SK-N-MC (cell line): ENCODE data around the gene INPP5E.

Experiments
- DNase-seq: peaks from one replicate; pipeline ENCODE4 v3.0.0-alpha.2; 2011; ENCODE audit warnings: low read depth, low spot score
- H3K27ac ChIP-seq: fragments of 200-600 bp; sonication (generic); 2 replicates; pipeline ENCODE4 v1.5.1; 2016; ENCODE audit warnings: mixed run types
- H3K36me3 ChIP-seq: fragments of 200-600 bp; sonication (generic); 2 replicates; pipeline ENCODE4 v1.6.1; 2017; ENCODE audit warnings: antibody characterized with exemption, low read length, mixed read lengths; ENCODE audit not compliant: insufficient read depth
- H3K4me3 ChIP-seq: fragments of 200-600 bp; sonication (generic); 2 replicates; pipeline ENCODE4 v1.5.1; 2016
- H3K9ac ChIP-seq: fragments of 200-600 bp; sonication (generic); 2 replicates; pipeline ENCODE4 v1.8.0; 2017; ENCODE audit warnings: mixed run types, mixed read lengths; ENCODE audit not compliant: insufficient read length
- H3K9me3 ChIP-seq: fragments of 200-600 bp; sonication (generic); 2 replicates; pipeline ENCODE4 v1.6.1; 2017; ENCODE audit warnings: low read depth, mild to moderate bottlenecking, antibody characterized with exemption, low read length, moderate library complexity, mixed read lengths
- EZH2 ChIP-seq: fragments of 200-600 bp; sonication (generic); IDR thresholded peaks from one replicate; pipeline ENCODE4 v1.6.1; 2017; ENCODE audit warnings: antibody characterized with exemption
- FOXP2 ChIP-seq: optimal IDR thresholded peaks from 2 replicates; pipeline ENCODE3; 2011; ENCODE audit warnings: mild to moderate bottlenecking, moderate library complexity; ENCODE audit not compliant: insufficient read depth; ENCODE audit errors: extremely low read length, control extremely low read depth
- POLR2AphosphoS5 ChIP-seq: IDR thresholded peaks from 2 replicates; pipeline ENCODE4 v1.6.1; 2012; ENCODE audit warnings: mild to moderate bottlenecking, low read depth, low read length, borderline replicate concordance

The INPP5E gene

DNA sequence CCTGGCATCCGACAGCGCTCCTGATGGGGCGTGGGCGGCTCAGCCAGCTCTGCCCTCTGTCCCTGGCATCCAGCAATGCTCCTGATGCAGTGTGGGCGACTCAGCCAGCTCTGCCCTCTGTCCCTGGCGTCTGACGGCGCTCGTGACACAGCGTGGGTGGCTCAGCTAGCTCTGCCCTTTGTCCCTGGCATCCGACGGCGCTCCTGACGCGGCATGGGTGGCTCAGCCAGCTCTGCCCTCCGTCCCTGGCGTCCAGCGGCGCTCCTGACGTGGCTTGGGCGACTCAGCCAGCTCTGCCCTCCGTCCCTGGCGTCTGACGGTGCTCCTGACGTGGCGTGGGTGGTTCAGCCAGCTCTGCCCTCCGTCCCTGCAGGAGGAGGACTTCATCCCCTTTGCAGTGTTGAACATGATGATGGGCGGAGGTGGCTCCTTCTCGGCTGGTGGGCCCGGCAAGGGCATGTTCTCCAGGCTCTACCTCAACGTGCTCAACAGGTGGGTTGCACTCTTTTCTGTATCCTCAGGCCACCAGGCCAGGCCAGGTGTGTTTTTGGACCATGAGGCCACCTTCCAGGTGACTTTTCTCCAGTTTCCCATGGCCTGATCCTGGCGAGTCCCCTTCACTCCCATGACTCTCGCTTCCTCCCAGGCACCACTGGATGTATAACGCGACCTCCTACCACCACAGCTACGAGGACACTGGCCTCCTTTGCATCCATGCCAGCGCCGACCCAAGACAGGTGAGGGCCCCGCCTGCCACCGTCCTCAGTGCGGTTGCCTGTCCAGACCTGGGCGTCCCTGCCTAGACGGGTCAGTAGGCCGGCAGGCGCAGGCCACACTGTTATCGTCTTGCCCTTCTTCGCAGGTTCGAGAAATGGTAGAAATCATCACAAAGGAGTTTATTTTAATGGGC lies 21.2 kb downstream of the INPP5E start:
- H3K9me3 ChIP-seq: no peaks in the 10 kb centered on the region
- H3K27ac ChIP-seq: no peak overlapping the region
- TF ChIP-seq FOXP2 (no peak), EZH2 (no peak), POLR2AphosphoS5 (no peak)

DNA sequence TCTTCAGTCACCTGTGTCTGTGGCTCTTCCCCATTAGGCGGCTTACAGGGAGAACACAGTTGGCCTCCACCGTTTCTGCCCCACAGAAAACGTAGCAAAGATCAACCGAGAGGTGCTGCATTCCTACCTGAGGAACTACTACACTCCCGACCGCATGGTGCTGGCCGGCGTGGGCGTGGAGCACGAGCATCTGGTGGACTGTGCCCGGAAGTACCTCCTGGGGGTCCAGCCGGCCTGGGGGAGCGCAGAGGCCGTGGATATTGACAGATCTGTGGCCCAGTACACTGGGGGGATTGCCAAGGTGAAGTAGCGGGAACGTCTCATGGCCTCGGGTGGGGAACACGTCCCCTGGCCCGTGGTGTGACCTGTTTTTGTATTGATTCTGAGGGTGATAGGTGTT lies 22.7 kb downstream of the INPP5E start:
- Histone ChIP-seq H3K27ac (no peak overlapping the region), H3K9ac (no peak overlapping the region), H3K36me3 (peaks cover 85% of the 10 kb centered on the region), H3K9me3 (no peaks in the 10 kb centered on the region), H3K4me3 (no peak overlapping the region)
- TF ChIP-seq EZH2: no peak
- TF ChIP-seq POLR2AphosphoS5: no peak
- no peak for TF ChIP-seq FOXP2
- DNase-seq: no peak

More for the DNA sequence above, 21.2 kb downstream of the INPP5E start:
- Histone ChIP-seq H3K36me3 (peaks cover 84% of the 10 kb centered on the region), H3K4me3 (no peak overlapping the region), H3K9ac (no peak overlapping the region)
- DNase-seq: no peak

DNA sequence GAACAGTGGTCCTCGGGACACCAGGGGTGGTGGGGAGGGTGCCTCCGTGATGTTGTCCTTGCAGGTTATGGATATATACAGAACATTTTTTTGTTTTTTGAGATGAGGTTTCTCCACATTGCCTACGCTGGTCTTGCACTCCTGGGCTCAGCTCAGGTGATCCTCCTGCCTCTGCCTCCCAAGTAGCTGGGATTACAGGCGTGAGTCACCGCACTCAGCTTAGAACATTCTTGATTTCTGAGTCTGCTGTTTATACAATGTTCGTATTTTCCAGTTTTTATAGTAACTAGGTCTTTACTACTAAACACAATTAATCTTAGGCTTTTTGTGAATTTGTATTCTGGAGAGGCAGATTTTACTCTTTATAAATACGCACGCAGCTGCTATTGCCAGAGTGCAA lies 23.2 kb downstream of the INPP5E start:
- Histone ChIP-seq H3K27ac (no peak overlapping the region), H3K4me3 (no peak overlapping the region), H3K36me3 (peaks cover 85% of the 10 kb centered on the region), H3K9me3 (no peaks in the 10 kb centered on the region), H3K9ac (no peak overlapping the region)
- no peak for DNase-seq
- TF ChIP-seq POLR2AphosphoS5 (no peak), EZH2 (no peak), FOXP2 (no peak)

DNA sequence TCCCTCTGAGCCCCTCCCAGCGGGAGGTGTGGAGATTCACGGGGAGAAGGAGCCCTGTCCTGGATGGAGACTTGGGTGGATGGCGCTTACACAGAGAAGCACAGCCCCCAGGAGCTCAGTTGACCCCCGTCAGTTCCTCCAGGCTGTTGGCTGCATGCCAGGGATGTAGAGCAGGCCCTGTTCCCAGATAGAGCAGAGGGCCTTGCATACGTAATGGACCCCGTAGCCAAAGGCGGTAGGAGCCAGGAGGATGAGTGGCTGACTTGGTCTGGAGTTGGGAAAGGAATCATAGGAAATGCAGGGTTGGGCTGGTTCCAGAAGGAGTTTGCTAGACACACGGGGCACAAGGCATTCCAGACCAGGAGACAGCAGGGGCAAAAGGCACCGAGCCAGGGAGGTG lies 26.7 kb downstream of the INPP5E start:
- DNase-seq: no peak
- Histone ChIP-seq H3K27ac (no peak overlapping the region), H3K9ac (no peak overlapping the region), H3K4me3 (no peak overlapping the region), H3K36me3 (peaks cover 59% of the 10 kb centered on the region), H3K9me3 (no peaks in the 10 kb centered on the region)
- TF ChIP-seq FOXP2 (no peak), EZH2 (no peak), POLR2AphosphoS5 (no peak)

DNA sequence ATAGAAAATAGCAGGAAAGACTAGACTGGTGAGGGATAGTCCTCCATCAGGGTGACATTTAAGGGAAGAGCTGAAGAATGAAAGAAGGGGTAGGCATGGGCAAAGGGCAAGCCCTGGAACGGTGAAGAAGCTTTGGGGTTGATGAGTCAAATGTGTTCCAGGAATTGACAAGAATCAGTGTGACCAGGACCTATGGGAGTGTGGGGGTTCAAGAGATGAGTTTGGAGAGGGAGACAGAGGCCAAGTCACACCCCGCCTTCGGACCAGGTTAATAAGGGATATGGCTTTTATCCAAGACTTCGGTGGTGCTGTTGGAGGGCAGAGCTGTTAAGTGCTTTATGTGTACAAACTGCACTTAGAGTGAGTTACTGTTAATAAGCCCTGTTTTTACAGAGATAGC lies 28.3 kb downstream of the INPP5E start:
- no peaks in the 10 kb centered on the region for H3K9me3 ChIP-seq
- H3K27ac ChIP-seq: no peak overlapping the region
- peak overlapping the region; percentile 96 for H3K9ac ChIP-seq
- peak overlapping the region; percentile 96 for H3K4me3 ChIP-seq
- TF ChIP-seq EZH2 (no peak), FOXP2 (no peak)
- DNase-seq: no peak
- peaks cover 60% of the 10 kb centered on the region for H3K36me3 ChIP-seq

DNA sequence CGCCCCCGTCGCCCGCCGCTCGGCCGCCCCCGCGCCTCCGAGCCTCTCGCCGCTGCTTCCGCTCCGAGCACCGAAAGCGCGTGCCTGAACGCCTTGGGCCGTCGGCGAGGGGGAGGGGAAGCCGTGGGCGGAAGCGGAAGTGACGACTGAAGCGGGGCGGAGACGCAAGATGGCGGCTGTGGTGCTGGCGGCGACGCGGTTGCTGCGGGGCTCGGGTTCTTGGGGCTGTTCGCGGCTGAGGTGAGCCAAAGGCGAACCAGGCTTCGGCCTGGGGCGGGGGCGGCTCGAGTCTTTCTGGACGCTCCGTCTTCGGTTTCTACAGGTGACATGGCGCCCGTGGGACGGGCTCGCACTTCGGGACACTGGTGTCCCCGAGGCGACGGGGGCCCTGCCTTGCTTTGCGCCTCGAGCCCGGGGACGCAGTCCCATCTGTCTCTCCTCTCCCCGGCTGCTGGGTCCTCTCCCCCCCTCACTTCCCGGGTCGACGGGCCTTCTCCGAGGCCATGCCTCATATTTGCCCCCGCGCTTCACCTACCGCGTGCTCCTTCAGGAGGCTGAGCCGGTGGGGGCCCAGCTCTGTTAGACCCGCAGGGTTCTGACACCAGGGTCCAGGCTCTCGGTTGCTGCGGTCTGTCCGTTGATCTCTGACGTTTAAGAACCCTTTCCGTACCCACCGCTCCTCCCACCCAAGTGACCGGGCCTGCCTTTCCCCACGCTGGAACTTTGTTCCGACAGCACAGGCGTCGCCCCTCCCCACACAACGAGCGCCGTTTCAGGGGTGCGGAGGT lies 29.0 kb downstream of the INPP5E start, which contains the start of the genes ENTR1 and PMPCA:
Gene ENTR1, minus strand, starts transcription at position 115 of the 788 bp plus-strand sequence. CDS start 217 bp downstream, outside the sequence.
Gene PMPCA, plus strand, starts transcription at position 159 of the 788 bp plus-strand sequence. Its CDS starts 11 bp downstream, at position 170.
- Histone ChIP-seq H3K27ac (peak within 1 kb of the TSS; percentile 77), H3K9ac (peak within 1 kb of the TSS; percentile 96), H3K4me3 (peak within 1 kb of the TSS; percentile 98), H3K36me3 (peaks cover 57% of the 10 kb centered on the region), H3K9me3 (no peaks in the 10 kb centered on the region)
- peak; percentile 6 for DNase-seq
- no peak for TF ChIP-seq EZH2
- TF ChIP-seq FOXP2: no peak
- TF ChIP-seq POLR2AphosphoS5: peak; percentile 96

DNA sequence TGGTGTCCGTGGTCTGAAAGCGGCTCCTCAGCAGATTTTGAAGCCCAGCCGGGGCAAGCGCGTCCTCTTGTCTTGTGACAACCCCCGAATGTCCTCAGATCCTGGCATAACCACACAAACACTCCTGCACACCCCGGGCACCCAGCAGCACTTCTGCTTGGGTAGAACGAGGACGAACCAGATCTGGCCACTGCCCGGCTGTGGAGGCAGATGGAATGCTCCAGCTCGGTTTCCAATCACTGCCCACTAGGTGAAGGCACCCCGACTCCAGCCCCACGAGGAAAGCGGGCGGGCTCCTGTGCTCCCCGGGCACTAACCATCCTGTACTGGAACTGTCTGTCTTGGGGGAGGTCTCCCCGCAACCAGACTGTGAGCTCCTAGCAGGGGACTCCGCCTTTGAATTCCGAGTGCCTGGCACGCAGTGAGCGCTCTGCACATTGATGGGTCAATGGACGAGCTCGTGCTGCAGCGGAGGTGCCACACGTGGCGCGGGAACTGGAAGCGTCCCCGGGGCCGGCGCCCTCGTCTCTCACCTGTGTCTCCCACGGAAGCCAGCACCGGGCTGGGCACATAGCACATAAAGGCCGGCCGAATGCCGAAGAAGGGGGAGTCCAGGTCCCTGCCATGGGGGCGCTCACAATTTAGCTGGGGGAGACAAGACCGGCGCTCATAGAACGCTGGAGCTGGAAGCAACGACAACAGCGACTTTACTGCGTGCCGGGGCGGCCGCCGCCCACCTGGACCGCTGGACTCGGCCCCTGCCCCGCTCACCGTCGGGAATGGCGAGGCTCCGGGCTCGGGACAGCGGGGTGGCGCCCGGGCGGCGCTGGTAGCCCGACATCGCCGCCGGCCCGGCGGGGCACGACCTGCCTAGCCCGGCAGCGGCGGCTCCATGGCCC lies 29.8 kb downstream of the INPP5E start:
- DNase-seq: no peak
- Histone ChIP-seq H3K27ac (peak overlapping the region; percentile 42; the same call in 1 of the 2 replicates), H3K36me3 (peaks cover 61% of the 10 kb centered on the region), H3K9ac (peak overlapping the region; percentile 95), H3K9me3 (no peaks in the 10 kb centered on the region), H3K4me3 (peak overlapping the region; percentile 98)
- TF ChIP-seq FOXP2 (no peak), EZH2 (no peak)
